HG03575 (cell line): ENCODE data around the gene DNAH2.

Experiments
- ATAC-seq: cut with Tn5 transposase; IDR thresholded peaks from one replicate; pipeline ENCODE4 v1.9.1; 2021; ENCODE audit not compliant: unreplicated experiment, insufficient number of reproducible peaks, low FRiP score; ENCODE audit errors: extremely low read depth

The DNAH2 gene

DNA sequence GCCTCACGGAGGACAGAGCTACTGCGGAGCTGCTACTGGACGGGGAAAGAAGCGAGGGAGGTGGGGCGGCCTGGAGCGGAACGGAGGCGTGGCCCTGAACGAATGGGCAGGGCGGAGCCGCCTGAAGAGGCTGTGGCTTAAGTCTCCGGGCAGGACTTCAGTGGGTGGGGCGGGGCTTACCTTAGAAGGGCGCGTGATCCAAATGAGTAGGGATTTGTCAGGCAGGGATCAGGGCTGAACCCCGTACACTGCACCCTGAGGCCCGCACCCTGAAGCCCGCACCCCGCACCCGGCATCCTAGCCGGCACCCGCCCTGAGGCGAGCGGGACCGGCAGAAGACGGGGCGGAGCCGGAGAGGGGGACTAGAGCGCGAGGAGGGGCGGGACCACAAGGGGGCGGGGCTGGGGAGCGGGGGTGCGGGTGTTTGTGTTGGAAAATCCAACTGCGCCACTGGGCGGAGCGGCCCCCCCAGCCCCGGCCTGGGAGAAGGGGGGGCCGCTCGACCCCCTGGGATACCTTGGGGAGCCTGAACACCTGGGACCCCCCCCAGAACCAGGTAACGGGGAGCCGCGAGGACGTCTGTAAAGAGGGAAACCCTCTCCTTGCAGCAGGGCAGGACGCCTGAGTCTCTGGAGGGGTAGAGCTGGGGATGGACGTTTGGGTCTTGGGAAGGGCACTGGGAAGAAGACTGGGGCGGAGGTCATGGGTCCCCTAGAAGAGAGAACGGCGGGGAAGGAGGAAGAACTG, 116.4 kb downstream of the DNAH2 start, which contains the start of gene KDM6B:
KDM6B (plus strand) TSS at position 423 of the 747 bp plus-strand sequence. CDS start 11,338 bp downstream, outside the sequence.
- no peak for ATAC-seq

DNA sequence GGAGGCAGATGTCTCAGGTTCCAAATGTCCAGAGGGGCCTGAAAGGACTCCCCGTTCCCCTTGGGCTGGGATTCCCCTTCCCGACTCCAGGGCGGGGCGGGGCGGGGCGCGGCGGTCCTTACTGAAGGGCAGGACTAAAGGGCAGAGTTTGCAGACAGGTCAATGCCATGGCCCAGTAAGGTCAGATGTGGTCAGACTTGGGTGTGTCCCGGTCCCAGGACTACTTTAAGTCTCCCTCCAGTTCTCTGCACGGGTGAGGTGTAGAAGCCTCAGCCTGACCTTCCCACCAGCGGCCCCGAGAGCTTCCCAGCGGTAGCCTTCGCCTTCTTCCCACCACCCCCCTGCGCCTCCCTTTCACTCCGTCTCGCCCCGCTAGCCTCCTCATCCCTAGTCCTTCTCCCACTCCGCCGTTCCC, 117.0 kb downstream of the DNAH2 start:
- ATAC-seq, result no peak

DNA sequence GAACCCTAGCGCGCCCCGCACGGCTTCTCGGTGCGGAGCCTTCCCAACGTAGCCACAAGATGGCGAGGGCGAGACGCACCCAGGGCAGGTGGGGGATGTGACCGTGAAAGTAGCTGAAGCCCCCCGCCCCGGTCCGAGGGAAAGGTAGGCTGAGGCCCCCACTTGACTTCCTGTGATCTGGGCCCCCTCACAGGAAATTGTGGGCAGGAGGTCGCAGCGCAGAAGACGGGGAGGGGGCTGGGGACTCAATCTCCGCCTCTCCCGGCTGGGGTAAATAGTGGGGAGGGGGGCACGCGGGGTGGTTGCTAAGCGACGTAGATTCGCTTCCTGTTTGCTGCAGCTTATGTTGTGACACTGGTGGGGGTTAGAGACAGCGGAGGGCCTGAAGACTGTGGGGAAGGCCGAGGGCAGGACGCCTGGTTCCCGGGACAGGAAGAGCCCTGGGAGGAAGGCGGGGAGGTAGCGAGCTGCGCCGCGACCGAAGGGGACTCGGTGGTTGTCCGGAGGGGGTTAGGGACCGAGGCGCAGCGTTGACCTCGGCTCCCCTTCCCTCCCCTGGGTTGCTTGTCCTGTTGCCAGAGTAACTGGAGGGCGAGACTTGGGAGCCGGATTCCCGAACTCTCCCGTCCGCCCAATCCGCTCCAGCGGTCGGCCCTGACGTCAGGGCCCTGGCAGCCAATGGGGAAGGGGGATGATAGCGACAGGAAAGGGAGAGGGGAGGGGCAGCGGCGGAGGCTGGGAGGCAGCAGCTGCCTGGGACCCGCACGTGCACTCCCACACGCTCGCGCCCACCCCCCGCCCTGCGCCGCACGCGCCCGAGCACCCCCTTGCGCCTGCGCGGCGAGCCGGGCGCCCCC, 117.6 kb downstream of the DNAH2 start:
- ATAC-seq, result no peak

DNA sequence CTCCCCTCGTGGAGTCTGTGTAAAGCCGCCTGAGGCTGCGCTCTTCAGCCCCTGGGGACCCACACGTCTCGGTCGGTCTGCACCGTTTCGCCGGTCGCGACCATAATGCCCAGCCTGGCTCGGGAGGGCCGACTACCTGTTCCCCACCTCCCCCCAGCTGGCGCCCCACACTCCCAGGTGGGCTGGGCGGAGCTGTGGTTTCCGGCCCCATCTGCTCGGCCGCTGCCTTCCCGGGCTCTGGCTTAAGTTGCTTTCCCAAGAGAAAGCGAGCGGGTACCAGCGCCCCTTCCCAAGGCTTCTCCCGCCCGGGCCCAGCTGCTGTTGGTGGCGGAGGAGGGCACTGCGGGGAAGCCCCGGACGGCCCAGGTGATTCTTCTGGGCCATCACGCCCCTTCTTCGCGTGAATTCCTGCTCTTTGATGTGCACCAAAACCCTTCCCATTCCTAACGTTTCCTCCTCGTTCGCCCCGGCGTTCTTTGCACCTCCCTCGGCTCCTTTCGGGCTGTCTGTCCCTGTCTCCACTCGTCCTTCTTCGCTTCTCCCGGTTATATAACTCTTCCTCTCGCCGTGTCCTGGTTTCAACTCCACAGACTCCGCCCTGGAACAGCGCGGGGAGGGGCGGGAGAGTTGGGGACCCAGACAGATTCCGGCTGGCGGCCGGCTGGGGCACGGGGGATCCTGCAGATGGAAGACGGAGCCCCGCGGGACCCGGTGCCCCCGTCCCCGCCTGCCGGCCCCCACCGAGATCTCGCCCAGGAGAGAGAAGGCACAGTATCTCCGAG, 118.5 kb downstream of the DNAH2 start:
- no peak for ATAC-seq

DNA sequence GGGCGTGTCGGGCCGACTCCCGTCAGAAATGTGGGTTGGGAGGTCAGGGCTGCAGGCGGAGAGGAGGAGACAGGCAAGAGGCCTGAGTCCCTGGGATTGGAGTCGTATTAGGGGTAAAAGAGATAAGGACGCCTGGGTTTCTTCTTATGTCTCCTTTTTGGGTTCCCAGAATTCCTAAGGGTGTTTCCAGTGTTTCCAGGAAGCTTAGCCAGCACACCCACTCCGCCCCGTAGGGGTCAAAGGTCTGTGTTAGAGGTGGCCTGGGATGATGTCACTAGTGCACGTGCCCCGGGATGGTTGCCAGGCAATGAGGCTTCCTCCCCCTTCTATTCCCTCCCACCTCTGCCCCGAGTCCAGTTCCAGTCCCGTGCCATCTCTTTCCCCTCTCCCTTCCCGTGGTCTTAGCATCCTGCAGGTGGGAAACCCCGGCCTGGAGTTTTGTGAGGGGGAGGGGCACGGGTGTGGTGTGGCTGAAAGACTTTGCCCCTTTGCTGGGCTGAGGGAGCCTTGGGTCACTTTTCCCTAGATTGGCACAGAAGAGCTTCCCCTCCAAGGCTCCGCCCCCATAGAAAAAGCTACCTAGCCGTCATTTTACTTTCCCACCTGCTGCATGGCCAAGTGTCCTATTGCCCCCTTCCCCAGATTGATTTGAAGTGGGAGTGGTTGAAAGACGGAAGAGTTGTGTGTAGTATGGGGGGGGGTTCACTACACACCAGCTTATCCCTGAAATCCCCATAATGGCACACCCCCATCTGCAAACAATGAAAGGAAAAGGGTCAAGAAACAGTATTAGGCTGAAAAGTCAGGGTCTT, 119.3 kb downstream of the DNAH2 start:
- no peak for ATAC-seq

DNA sequence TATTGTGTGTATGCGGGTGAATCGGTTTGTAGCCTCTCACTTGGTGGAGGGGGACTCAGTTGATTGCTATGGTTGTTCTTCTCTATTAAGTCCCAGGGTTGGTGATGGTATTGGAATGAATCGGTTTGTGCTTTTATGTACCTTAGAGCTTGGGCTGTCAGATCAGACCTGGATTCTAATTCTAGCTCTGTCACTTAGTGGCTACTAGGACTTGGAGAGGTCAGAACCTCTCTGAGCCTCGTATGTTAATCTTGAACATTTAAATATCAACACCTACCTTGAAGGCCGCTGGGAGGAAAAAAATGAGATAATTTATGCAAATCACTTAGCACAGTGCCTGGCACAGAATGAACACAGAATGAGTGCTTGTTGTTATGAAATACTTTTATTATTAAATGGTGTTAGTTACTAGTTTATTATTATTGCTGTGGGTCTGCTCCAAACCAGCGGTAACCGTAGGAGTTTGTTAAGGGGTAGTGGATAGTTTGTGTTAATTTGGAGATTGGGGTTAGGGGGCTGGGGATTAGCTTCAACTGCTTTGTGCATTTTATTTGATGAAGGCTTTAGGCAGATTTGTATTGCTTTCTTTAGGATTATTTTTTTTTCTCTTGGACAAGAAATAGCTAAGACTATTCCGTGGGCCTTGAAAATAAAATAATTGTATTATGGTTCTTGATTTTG, 120.0 kb downstream of the DNAH2 start:
- ATAC-seq, result no peak

DNA sequence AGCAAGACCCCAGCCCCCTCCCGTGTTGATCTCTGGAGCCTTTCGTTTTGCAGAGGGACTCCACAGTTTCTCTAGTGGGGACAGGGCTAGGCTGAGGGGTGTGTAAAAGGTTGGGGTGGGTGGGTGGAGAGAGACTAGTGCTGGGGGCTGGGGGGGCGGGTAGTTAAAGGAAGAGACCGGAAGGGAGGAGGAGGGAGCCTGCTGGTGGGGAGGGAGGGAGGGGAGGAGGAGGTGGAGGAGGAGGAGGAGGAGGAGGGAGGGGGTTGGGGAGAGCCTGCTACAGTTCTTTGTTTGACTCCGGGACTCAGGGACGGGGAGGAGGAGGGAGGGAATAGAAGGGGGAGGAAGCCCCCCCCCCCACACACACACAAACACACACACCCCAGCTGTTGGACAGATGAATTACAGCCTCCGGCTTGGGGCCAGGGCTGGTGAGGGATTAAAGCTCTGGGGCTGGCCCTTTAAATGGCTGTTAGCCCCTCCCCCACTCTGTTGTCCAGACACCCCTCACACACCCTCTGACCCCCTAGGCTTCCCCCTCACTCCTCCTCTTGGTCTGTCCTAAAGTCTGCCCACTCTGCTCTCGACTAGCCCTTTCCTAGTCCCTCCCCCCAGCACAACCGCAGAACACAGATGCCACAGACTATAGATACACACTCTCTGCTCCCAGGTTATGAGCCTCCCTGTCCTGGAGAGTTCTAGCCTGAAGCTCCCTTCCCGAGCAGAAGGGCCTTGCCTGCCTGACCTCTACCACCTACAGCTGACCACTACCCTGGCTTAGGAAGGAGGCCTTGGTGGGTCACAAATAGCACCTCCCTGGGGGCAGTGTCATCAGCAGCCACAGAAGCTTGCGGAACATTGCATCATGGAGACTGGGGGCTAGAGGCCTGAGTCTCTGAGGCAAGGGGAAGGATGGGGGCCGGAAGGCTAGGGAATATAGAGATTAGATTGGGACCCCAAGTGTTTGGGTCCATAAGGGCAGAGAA, 120.8 kb downstream of the DNAH2 start:
- no peak for ATAC-seq

DNA sequence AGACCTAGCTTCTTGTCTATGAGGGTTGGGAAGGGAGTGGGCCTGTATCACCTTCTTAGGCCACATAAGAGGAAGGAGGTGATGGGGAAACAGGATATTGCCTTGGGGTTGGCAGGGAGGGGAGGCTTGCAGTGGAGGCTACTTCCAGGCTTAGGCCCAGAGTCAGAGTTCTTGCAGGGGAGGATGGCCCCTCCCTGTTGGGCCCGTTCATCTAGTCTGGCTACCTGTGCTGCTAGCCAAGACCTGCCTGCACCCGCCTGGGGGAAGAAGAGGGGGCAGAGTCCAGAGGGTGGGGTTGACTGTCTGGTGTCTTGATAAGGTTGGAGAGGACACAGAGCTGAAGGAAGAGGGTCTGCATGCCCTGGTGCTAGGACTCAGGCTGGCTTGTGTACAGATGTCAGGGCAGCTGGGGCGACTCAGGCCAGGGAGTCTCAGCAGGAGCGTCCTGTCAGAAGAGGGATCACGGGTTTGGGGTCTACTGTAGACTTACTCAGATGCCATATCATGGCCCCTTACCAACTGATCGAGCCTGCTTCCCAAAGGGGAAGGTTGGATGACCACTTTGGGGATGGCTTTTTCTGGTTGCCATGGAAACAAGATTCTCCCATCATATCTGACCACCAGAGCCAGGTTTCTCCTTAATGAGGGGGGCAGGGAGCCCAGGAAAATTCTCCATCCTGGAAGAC, 121.8 kb downstream of the DNAH2 start:
- no peak for ATAC-seq

DNA sequence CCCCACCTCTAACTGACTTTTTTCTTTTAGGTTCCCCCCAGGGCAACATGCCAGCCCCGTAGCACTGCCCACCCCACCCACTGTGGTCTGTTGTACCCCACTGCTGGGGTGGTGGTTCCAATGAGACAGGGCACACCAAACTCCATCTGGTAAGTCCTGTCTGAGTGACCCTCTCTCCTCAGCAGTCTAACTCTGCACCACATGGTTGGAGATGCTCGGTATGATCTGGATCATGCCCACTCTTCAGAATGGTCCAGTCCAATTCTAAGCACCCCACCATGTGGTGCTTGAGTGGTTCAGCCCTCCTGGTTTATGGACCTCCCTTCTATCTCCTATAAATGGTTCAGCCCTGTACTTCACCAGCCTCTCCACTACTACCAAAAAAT, 122.3 kb downstream of the DNAH2 start:
- ATAC-seq, result no peak

DNA sequence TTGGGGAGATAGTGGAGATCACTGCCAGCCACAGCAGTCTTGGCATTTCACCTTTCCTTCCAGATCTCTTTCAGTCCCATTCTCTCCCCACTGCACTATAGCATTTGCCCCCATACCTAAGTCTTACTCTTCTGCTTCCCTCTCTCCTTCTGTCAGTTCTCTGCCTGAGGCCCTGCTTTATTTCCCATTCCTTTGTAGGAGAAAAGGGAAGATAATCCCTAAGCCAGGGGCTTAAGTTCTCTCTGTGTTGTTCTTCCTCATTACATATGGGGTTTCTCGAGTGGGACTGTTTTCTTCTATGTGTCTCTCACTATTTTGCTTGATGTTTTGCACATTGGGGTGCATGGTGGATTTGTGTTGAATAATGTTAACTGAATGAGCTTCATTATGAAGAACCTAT, 122.9 kb downstream of the DNAH2 start:
- ATAC-seq, result no peak

DNA sequence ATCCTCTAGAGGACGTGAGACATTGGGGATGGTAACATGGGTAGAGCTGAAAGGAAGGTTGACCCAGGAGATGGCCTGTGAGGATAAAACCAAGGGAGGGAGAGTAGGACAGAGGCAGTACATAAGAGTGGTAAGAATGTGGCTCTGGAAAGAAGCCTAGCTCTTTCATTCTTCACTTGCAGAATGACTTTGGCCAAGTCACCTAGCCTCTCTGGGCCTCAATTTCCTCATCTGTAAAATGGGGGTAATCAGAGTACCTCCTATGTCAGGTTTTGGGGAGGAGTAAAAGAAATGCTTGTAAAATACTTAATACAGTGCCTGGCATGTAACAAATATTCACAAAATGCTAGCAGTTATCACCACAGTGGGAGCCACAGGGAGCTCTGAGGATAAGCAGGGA, 123.3 kb downstream of the DNAH2 start:
- ATAC-seq, result no peak

DNA sequence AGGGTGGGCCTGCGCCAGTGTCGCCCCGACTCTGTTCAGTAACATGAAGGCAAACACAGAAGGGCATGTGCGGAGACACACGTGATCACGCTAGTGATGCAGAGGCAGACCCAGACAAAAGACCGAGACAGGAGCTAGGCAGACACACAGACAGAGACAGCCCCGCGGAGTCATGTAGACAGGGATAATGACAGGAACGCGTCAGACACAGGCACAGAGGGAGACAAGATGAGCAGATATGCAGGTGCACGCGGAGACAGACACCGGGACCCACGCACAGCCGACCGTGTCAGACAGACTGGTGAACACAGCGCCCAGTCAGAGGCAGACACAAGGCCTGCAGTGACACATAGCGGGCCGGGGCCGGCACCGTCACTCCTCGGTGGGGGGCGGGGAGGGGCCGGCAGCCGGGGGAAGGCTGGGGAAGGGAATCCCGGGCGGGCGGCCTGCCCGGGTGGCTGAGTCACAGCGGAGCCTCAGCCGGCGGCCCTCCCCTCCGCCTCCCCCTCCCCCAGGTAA, 123.9 kb downstream of the DNAH2 start:
- ATAC-seq, result no peak

DNA sequence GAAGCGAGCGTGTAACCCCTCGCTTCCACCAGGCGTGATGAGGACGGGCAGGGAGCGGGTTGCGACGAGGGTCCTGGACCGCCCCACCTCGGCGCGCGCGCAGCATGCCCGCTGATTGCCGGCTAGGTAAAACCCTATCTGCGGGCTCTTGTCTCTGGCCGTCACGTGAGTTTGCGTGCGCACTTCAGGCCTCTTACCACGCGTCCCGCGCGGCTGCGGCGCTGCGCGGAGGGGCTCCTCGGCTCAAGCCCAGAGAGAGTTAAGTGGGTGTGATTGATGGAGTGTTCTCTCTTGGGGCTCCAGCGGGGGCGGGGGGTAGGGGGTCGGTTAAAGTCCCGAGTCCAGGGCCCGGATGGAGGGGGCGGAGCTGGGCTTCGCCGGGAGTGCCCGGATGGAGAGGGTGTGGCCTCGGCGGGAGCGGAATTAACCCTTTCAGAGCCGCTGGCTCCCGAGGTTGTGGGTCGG, 124.4 kb downstream of the DNAH2 start:
- no peak for ATAC-seq

DNA sequence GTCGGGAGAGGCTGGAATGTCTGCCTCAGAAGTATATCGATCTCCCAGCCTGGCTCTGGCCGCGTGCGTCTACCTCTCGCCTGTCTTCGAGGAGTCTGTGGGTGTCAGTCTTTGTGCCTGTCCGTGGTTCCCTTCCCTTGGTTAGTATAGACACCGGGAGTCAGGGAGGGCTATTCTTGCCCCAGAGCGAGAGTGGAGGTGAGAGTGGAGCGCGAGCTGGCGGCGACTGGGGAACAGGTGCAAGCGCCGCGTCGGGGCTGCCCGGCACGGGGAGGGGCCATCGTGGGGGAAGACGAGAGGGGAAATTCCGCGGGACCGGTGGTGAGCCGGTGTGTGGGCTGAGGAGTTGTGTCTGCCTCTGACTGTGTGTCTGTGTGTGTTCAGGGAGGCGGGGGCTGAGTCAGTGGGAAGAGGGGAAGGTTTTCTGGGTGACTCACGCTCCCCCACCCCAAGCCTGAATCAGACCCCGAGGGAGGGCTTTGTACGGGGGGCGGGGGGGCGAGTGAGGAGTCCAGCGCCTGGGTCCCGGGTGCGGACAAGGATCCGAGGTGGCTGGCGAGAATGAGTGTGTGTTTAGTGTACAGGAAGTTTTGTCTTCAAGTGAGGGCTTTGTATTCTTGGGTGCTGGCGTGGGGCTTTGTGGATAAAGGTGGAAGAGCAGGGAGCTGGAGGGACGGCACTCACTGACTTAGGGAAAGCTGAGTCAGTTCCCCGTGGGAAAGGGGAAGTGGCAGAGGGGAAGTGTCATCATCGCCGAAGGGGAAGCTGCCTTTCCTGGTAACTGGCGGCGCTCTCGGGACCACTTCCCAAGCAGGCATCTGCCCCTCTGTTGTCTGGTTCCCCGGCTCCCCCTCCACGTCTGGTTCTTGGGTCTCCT, 125.1 kb downstream of the DNAH2 start:
- no peak for ATAC-seq

DNA sequence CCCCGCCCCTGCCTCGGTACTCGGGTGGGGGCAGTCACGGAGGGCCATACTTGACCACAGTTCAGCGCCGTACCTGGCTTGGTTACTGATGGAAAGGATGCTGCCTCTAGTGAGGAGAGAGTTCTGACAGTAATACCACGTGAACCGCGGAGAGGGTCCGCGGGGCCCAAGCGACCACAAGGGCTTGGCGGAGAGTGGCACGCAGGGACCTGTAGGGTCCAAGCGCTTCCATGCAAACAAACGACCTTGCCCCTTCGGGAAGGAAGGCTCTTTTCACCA, 125.7 kb downstream of the DNAH2 start:
- ATAC-seq, result no peak
